Fibroblast of lung (primary cell): ENCODE measurements around the gene TMUB1.

Experiments used
- EZH2 ChIP-seq: IDR thresholded peaks from 2 replicates; pipeline ENCODE4 v1.5.1; 2012; ENCODE audit warnings: low read length, control low read depth, mild to moderate bottlenecking; ENCODE audit errors: missing control alignments
- TF ChIP-seq, protein P1 (sequence below), 2 donors: IDR thresholded peaks in 1 of 2; conservative IDR thresholded peaks in 1 of 2; 1 replicate in 1 of 2; 2 replicates in 1 of 2; pipeline ENCODE4 v1.5.1; 2011 to 2012; ENCODE audit warnings: low read length in 2 of 2, control low read depth in 1 of 2, inconsistent platforms in 1 of 2, low read depth in 1 of 2, mild to moderate bottlenecking in 1 of 2

- no peak for TF ChIP-seq EZH2
- TF ChIP-seq, protein P1, sequence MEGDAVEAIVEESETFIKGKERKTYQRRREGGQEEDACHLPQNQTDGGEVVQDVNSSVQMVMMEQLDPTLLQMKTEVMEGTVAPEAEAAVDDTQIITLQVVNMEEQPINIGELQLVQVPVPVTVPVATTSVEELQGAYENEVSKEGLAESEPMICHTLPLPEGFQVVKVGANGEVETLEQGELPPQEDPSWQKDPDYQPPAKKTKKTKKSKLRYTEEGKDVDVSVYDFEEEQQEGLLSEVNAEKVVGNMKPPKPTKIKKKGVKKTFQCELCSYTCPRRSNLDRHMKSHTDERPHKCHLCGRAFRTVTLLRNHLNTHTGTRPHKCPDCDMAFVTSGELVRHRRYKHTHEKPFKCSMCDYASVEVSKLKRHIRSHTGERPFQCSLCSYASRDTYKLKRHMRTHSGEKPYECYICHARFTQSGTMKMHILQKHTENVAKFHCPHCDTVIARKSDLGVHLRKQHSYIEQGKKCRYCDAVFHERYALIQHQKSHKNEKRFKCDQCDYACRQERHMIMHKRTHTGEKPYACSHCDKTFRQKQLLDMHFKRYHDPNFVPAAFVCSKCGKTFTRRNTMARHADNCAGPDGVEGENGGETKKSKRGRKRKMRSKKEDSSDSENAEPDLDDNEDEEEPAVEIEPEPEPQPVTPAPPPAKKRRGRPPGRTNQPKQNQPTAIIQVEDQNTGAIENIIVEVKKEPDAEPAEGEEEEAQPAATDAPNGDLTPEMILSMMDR (conservative IDR thresholded peaks at IDR 0.05 in 1 of 2, IDR thresholded peaks at IDR 0.05 in 1 of 2; ENCODE audit: low read depth in 1 of 2, low read length in 2 of 2) = no peak
Observed at GRCh38 chr7:151073990-151074389, 9.3 kb downstream of the TMUB1 start.
